NCI-H748 (cell line): ENCODE data around the gene DUS3L.

Experiments
- DNase-seq: peaks from one replicate; lab custom pipeline; 2025; ENCODE audit not compliant: unreplicated experiment; lab: John Stamatoyannopoulos, UW

DUS3L gene

GRCh38 chr19:5822181-5822844 is 31.4 kb upstream of the DUS3L start:
- peak; percentile 8 for DNase-seq

- DNase-seq = no peak
These were observed 30.7 kb upstream of the DUS3L start for GRCh38 chr19:5821521-5822180.

- no peak for DNase-seq
These were observed 29.8 kb upstream of the DUS3L start for GRCh38 chr19:5820785-5821184.

GRCh38 chr19:5818594-5818993 is 27.6 kb upstream of the DUS3L start:
- no peak for DNase-seq

GRCh38 chr19:5817218-5817617 is 26.3 kb upstream of the DUS3L start:
- DNase-seq = no peak

GRCh38 chr19:5814852-5815246 is 23.9 kb upstream of the DUS3L start:
- DNase-seq = no peak

GRCh38 chr19:5814123-5814851 is 23.3 kb upstream of the DUS3L start:
- DNase-seq = no peak

- DNase-seq = no peak
These were observed 20.2 kb upstream of the DUS3L start for GRCh38 chr19:5811117-5811516.

- DNase-seq = no peak
These were observed 18.5 kb upstream of the DUS3L start for GRCh38 chr19:5809469-5809868.

- DNase-seq = no peak
These were observed 18.1 kb upstream of the DUS3L start for GRCh38 chr19:5809053-5809452.

GRCh38 chr19:5808120-5808816 is 17.3 kb upstream of the DUS3L start:
- no peak for DNase-seq

GRCh38 chr19:5806905-5807304 is 15.9 kb upstream of the DUS3L start:
- no peak for DNase-seq

- DNase-seq = no peak
These were observed 15.1 kb upstream of the DUS3L start for GRCh38 chr19:5806133-5806489.

- DNase-seq = peak; percentile 79
These were observed 14.6 kb upstream of the DUS3L start for GRCh38 chr19:5805462-5806132.

GRCh38 chr19:5804516-5805461 is 13.8 kb upstream of the DUS3L start, which contains the start of gene NRTN:
Gene NRTN (plus strand): TSS chr19:5805067. CDS start chr19:5824166, 19,099 bp downstream.
- peak; percentile 61 for DNase-seq

GRCh38 chr19:5803752-5804515 is 13.0 kb upstream of the DUS3L start:
- peak; percentile 88 for DNase-seq

- no peak for DNase-seq
These were observed 12.4 kb upstream of the DUS3L start for GRCh38 chr19:5803441-5803751.

- peak; percentile 81 for DNase-seq
These were observed 11.0 kb upstream of the DUS3L start for GRCh38 chr19:5801796-5802619.
